HG03520 (cell line): ENCODE results near the gene ONECUT1.
A peak's percentile ranks its signal among the peaks of the same experiment; 100 is the strongest.

Experiments used
- ATAC-seq: cut with Tn5 transposase; IDR thresholded peaks from one replicate; pipeline ENCODE4 v1.9.1; 2021; ENCODE audit warnings: mild to moderate bottlenecking, moderate library complexity; ENCODE audit not compliant: unreplicated experiment

ONECUT1 gene

GRCh38 chr15:52734329-52734728 is 55.8 kb downstream of the ONECUT1 start:
- ATAC-seq = no peak

GRCh38 chr15:52733696-52734255 is 56.4 kb downstream of the ONECUT1 start:
- no peak for ATAC-seq

- ATAC-seq = no peak
Measured at GRCh38 chr15:52733088-52733487, 57.0 kb downstream of the ONECUT1 start.

- ATAC-seq = no peak
Measured at GRCh38 chr15:52732551-52732950, 57.6 kb downstream of the ONECUT1 start.

GRCh38 chr15:52731732-52732470 is 58.2 kb downstream of the ONECUT1 start:
- ATAC-seq = no peak

- ATAC-seq = no peak
Measured at GRCh38 chr15:52731004-52731403, 59.1 kb downstream of the ONECUT1 start.

- ATAC-seq = no peak
Measured at GRCh38 chr15:52730594-52730993, 59.5 kb downstream of the ONECUT1 start.

GRCh38 chr15:52730173-52730572 is 60.0 kb downstream of the ONECUT1 start:
- no peak for ATAC-seq

- ATAC-seq = no peak
Measured at GRCh38 chr15:52728899-52729298, 61.2 kb downstream of the ONECUT1 start.

- ATAC-seq = no peak
Measured at GRCh38 chr15:52727815-52728214, 62.3 kb downstream of the ONECUT1 start.

- no peak for ATAC-seq
Measured at GRCh38 chr15:52726195-52726594, 63.9 kb downstream of the ONECUT1 start.

GRCh38 chr15:52718551-52718950 is 71.6 kb downstream of the ONECUT1 start:
- ATAC-seq = no peak

GRCh38 chr15:52717924-52718323 is 72.2 kb downstream of the ONECUT1 start:
- ATAC-seq = no peak

GRCh38 chr15:52717481-52717880 is 72.7 kb downstream of the ONECUT1 start:
- ATAC-seq = no peak

GRCh38 chr15:52716536-52716935 is 73.6 kb downstream of the ONECUT1 start:
- ATAC-seq = no peak

- ATAC-seq = no peak
Measured at GRCh38 chr15:52715411-52715810, 74.7 kb downstream of the ONECUT1 start.

GRCh38 chr15:52714968-52715367 is 75.2 kb downstream of the ONECUT1 start:
- ATAC-seq = no peak

- no peak for ATAC-seq
Measured at GRCh38 chr15:52710708-52711389, 79.3 kb downstream of the ONECUT1 start.

GRCh38 chr15:52710050-52710707 is 80.0 kb downstream of the ONECUT1 start:
- no peak for ATAC-seq

GRCh38 chr15:52709187-52709981 is 80.8 kb downstream of the ONECUT1 start:
- peak; percentile 79 for ATAC-seq
